Activated T-cell treated with anti-CD3 and anti-CD28 coated beads, Interleukin-2, amount 50 U/mL, for 4 hours (primary cell): ENCODE measurements around the gene NHP2. TPM values are rescaled to one million over a fixed set of nuclear protein-coding genes. Genes with fewer than 3 reads are reported as not detected.

Experiments used
- ATAC-seq, 2 donors: fragments of 200-7000 bp; cut with Tn5 transposase; one replicate each; pipeline ENCODE4 v1.10.0; 2021
- DNase-seq: peaks from one replicate; pipeline ENCODE4 v3.0.0-alpha.2; 2020
- H3K27me3 Mint-ChIP-seq: one replicate; pipeline ENCODE4 v1.8.0; 2021; ENCODE audit warnings: low read depth, mixed read lengths
- H3K36me3 Mint-ChIP-seq: one replicate; pipeline ENCODE4 v1.8.0; 2022; ENCODE audit warnings: mixed read lengths; ENCODE audit not compliant: insufficient read depth
- H3K4me1 Mint-ChIP-seq: one replicate; pipeline ENCODE4 v1.8.0; 2021; ENCODE audit warnings: low read depth, mixed read lengths
- H3K4me3 Mint-ChIP-seq: one replicate; pipeline ENCODE4 v1.8.0; 2021; ENCODE audit warnings: mild to moderate bottlenecking, moderate library complexity, mixed read lengths
- H3K9me3 Mint-ChIP-seq: one replicate; pipeline ENCODE4 v1.8.0; 2021; ENCODE audit warnings: mixed read lengths
- total RNA-seq, 3 donors: library from RNA; stranded (reverse); gene quantifications; one replicate each; pipeline ENCODE4 v1.2.1, GENCODE V29; 2021

NHP2 gene
- total RNA-seq, 3 donors from 2014 or later, result 373 to 417 (median 409) TPM

DNA sequence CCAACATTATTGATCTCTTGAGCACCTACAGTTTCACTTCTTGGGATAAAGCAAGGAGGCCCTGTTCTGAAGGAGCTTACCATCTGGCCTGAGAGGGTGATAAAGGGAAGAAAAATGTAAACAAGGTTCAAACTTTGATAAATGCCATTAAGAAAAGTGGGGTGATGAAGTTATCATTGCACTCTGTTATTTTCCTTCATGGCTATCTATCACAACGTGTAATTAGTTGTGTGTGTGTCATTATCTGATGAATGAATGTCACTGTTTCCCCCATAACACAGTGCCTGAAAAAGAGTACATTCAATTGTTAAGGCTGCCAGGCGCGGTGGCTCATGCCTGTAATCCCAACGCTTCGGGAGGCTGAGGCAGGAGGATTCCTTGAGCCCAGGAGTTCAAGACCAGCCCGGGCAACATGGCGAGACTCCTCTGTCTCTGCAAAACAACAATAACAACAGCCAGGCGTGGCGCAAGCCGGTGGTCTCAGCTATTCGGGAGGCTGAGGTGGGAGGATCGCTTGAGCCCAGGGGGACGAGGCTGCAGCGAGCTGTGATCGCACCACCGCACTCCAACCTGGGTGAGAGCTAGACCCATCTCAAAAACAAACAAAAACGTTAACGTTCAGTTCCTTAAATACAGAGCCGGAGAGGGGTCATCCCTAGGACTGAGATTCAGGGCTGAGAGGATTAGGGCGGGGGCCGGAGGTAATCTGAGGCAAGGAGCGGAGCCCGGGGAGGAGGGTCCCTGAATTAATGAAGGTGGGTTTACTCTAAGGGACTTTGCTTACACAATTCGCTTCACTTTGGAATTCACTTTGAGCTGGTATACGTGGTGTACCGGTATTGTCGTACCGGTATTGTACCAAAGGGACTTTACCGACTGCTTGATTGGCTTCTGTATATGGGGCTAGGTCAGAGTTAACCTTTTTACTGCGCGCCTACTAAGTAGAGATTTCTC, 917 bp downstream of the NHP2 start:
- H3K4me1 Mint-ChIP-seq, result peaks cover 40% of the 10 kb centered on the region
- peaks cover 28% of the 10 kb centered on the region for H3K36me3 Mint-ChIP-seq
- no peaks in the 10 kb centered on the region for H3K9me3 Mint-ChIP-seq
- H3K27me3 Mint-ChIP-seq, result no peaks in the 10 kb centered on the region
- ATAC-seq, result no peak
- H3K4me3 Mint-ChIP-seq, result peak overlapping the region; percentile 97
- no peak for DNase-seq

GRCh38 chr5:178150977-178151734, 2.5 kb downstream of the NHP2 start:
- peak overlapping the region; percentile 97 for H3K4me3 Mint-ChIP-seq
- no peaks in the 10 kb centered on the region for H3K9me3 Mint-ChIP-seq
- H3K27me3 Mint-ChIP-seq, result no peaks in the 10 kb centered on the region
- peaks cover 43% of the 10 kb centered on the region for H3K4me1 Mint-ChIP-seq
- no peak for ATAC-seq
- no peak for DNase-seq
- H3K36me3 Mint-ChIP-seq, result peaks cover 35% of the 10 kb centered on the region

- H3K36me3 Mint-ChIP-seq, result peaks cover 41% of the 10 kb centered on the region
- no peak for DNase-seq
Observed at GRCh38 chr5:178149199-178149932, 4.3 kb downstream of the NHP2 start.

DNA sequence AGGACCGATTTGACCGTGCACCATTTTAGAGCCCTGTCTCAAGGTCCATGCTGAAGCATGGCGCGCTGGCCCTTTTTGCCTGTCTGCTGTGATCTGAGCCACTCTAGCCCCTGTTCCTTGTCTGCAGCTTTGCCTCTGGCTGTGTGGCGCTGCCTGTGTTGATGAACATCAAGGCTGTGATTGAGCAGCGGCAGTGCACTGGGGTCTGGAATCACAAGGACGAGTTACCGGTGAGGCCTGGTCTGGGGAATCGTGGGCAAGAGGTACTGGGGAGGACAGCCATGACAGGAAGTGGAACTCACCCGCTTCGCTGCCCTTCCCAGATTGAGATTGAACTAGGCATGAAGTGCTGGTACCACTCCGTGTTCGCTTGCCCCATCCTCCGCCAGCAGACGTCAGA, 6.3 kb downstream of the NHP2 start:
- Mint-ChIP-seq H3K4me1 (peaks cover 32% of the 10 kb centered on the region), H3K27me3 (no peaks in the 10 kb centered on the region), H3K36me3 (peaks cover 48% of the 10 kb centered on the region), H3K4me3 (no peak overlapping the region), H3K9me3 (no peaks in the 10 kb centered on the region)
- no peak for DNase-seq
- ATAC-seq, result no peak

More at GRCh38 chr5:178149199-178149932, 4.3 kb downstream of the NHP2 start:
- no peaks in the 10 kb centered on the region for H3K9me3 Mint-ChIP-seq
- no peak for ATAC-seq
- H3K27me3 Mint-ChIP-seq, result no peaks in the 10 kb centered on the region
- H3K4me3 Mint-ChIP-seq, result no peak overlapping the region
- H3K4me1 Mint-ChIP-seq, result peaks cover 40% of the 10 kb centered on the region

DNA sequence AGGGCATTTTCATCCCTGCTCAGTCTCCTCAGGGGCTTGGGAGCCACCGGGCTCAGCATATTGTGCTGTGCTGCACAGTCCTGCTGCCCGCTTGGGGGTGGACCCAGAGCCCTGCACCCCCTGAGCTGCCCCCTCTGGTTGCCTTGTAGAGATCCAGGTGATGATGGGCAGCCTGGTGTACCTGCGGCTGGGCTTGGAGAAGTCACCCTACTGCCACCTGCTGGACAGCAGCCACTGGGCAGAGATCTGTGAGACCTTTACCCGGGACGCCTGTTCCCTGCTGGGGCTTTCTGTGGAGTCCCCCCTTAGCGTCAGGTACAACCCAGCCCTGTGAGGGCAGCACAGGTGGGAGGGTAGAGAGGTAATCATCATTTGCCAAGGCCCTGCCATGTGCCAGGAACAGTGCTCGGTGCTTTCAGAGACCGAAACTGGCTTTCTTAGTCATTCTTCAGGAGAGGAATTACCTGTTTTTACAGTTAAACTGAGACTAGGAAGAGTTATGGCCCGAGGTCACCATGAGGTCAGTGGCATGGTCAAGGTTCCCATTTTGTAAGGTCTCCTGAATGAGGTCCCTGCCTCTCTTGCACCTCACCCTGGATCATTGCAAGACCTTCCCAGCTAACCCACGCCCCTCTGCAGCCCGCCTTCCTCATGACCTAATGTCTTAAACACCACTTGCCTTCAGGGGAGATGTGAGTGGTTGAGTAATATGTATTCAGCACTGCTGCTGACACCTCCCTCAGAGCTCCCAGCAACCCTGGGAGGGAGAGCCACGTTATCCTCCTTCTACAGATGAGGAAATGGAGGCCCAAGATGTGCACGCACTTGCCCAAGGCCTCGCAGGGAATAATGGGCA, 7.5 kb downstream of the NHP2 start:
- peaks cover 24% of the 10 kb centered on the region for H3K4me1 Mint-ChIP-seq
- peaks cover 45% of the 10 kb centered on the region for H3K36me3 Mint-ChIP-seq
- H3K4me3 Mint-ChIP-seq, result no peak overlapping the region
- ATAC-seq (peak; percentile 79 to 82), DNase-seq (peak; percentile 73)
- no peaks in the 10 kb centered on the region for H3K27me3 Mint-ChIP-seq
- H3K9me3 Mint-ChIP-seq, result no peaks in the 10 kb centered on the region

DNA sequence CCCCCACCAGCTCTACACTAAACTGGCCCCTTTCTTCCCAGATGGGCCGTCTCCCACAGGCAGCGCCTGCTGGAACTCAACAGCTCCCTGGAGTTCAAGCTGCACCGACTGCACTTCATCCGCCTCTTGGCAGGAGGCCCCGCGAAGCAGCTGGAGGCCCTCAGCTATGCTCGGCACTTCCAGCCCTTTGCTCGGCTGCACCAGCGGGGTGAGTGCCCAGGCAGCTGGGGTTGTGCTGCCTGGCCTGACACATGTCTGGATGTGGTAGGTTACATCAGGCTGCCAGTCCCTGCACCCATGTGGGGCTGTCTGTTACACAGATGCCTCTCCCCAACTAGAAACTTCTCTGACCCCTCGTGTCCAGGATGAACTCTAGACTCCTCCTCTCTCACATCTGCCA, 9.8 kb downstream of the NHP2 start:
- H3K27me3 Mint-ChIP-seq, result no peaks in the 10 kb centered on the region
- ATAC-seq (no peak), DNase-seq (no peak)
- H3K9me3 Mint-ChIP-seq, result no peaks in the 10 kb centered on the region
- H3K4me1 Mint-ChIP-seq, result peaks cover 4% of the 10 kb centered on the region
- H3K36me3 Mint-ChIP-seq, result peaks cover 37% of the 10 kb centered on the region
- no peak overlapping the region for H3K4me3 Mint-ChIP-seq

GRCh38 chr5:178143246-178143645, 10.4 kb downstream of the NHP2 start:
- H3K36me3 Mint-ChIP-seq, result peaks cover 34% of the 10 kb centered on the region
- no peak overlapping the region for H3K4me3 Mint-ChIP-seq
- no peaks in the 10 kb centered on the region for H3K9me3 Mint-ChIP-seq
- no peak for DNase-seq
- H3K4me1 Mint-ChIP-seq, result peaks cover 4% of the 10 kb centered on the region
- no peak for ATAC-seq
- no peaks in the 10 kb centered on the region for H3K27me3 Mint-ChIP-seq

DNA sequence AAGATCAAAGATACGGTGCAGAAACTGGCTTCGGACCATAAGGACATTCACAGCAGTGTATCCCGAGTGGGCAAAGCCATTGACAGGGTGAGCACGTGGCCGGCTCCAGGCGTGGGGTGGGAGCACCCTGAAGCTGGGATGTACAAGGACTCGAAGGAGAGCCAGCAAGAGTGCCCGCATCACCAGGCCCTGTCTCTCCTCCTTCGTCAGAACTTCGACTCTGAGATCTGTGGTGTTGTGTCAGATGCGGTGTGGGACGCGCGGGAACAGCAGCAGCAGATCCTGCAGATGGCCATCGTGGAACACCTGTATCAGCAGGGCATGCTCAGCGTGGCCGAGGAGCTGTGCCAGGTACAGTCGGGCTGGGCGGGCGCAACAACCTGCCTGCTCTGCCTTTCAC, 11.0 kb downstream of the NHP2 start:
- Mint-ChIP-seq H3K4me3 (no peak overlapping the region), H3K36me3 (peaks cover 29% of the 10 kb centered on the region), H3K27me3 (no peaks in the 10 kb centered on the region), H3K9me3 (no peaks in the 10 kb centered on the region), H3K4me1 (peaks cover 4% of the 10 kb centered on the region)
- ATAC-seq (no peak), DNase-seq (no peak)

DNA sequence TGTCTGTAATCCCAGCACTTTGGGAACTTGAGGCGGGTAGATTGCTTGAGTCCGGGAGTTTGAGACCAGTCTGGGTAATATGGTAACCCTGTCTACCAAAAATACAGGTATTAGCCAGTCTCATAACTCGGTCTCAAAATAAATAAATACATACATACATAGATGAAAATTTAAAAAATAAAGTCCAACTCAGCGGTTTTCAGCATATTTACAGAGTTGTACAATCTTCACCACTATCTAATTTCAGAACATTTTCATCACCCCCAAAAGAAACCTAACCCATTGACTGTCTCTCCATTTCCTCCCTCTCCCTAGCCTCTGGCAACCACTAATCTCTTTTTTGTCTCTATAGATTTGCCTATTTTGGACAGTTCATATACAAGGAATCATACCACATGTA, 12.1 kb downstream of the NHP2 start:
- Mint-ChIP-seq H3K9me3 (no peaks in the 10 kb centered on the region), H3K4me3 (no peak overlapping the region), H3K27me3 (no peaks in the 10 kb centered on the region), H3K36me3 (peaks cover 25% of the 10 kb centered on the region), H3K4me1 (peaks cover 4% of the 10 kb centered on the region)
- no peak for ATAC-seq
- no peak for DNase-seq

- peaks cover 31% of the 10 kb centered on the region for H3K36me3 Mint-ChIP-seq
- no peak for ATAC-seq
- peaks cover 10% of the 10 kb centered on the region for H3K4me1 Mint-ChIP-seq
- no peaks in the 10 kb centered on the region for H3K27me3 Mint-ChIP-seq
- DNase-seq, result no peak
- no peaks in the 10 kb centered on the region for H3K9me3 Mint-ChIP-seq
- no peak overlapping the region for H3K4me3 Mint-ChIP-seq
Observed at GRCh38 chr5:178137991-178138390, 15.7 kb downstream of the NHP2 start.

DNA sequence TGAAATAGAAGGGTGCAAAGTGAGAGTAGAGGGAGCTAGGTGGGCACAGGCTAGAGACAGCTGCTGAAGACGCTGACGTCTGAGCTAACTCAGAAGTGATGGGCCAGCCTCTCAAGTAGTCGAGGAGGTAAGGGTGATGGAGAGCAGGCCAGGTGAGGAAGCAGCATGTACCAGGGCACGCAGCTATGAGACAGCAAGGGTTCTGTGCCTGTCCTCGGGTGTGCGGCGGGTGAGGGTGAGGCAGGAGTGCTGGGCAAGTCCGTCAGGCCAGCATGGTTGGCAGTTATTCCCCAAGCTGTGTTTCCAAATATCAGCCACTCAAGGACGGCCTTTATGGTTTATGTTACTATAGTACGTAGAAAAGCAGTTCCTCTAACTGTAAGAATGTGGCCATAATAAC, 16.7 kb downstream of the NHP2 start:
- Mint-ChIP-seq H3K9me3 (no peaks in the 10 kb centered on the region), H3K36me3 (peaks cover 24% of the 10 kb centered on the region), H3K4me1 (peaks cover 15% of the 10 kb centered on the region), H3K4me3 (no peak overlapping the region), H3K27me3 (no peaks in the 10 kb centered on the region)
- ATAC-seq, result no peak
- no peak for DNase-seq

- peak overlapping the region; percentile 89 for H3K4me3 Mint-ChIP-seq
- no peak for DNase-seq
Observed at GRCh38 chr5:178131446-178131996, 22.2 kb downstream of the NHP2 start.

More at GRCh38 chr5:178131446-178131996, 22.2 kb downstream of the NHP2 start:
- Mint-ChIP-seq H3K27me3 (no peaks in the 10 kb centered on the region), H3K9me3 (no peaks in the 10 kb centered on the region), H3K36me3 (peaks cover 18% of the 10 kb centered on the region), H3K4me1 (peaks cover 26% of the 10 kb centered on the region)
- no peak for ATAC-seq
